GM18520 (cell line): Measurements from ENCODE around the gene EXOC2.
"Not testable (repeated sequence)": the region's sequence is repeated elsewhere in the genome, so short reads cannot be mapped to it uniquely, and the experiment has no call there.

Experiments used
- ATAC-seq: cut with Tn5 transposase; IDR thresholded peaks from one replicate; pipeline ENCODE4 v1.9.1; 2021; ENCODE audit not compliant: unreplicated experiment

The EXOC2 gene

GRCh38 chr6:593139-593906, 99.6 kb downstream of the EXOC2 start:
- no peak for ATAC-seq

DNA sequence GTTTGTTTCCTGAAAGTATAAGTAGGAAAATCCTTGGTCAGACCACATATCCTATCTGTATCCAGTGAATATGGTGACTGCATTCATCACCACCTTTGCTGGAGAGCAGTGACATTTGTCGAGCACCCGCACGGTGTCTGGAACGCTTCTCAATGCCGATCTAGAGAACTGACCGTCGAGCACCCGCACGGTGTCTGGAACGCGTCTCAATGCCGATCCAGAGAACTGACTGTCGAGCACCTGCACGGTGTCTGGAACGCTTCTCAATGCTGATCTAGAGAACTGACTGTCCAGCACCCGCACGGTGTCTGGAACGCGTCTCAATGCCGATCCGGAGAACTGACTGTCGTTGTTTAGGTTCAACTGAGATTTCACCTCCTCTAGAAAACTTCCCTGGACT, 103.8 kb downstream of the EXOC2 start:
- ATAC-seq = no peak

- ATAC-seq = no peak
Observed at GRCh38 chr6:586553-586952, 106.4 kb downstream of the EXOC2 start.

- ATAC-seq = no peak
Observed at GRCh38 chr6:583635-584034, 109.3 kb downstream of the EXOC2 start.

DNA sequence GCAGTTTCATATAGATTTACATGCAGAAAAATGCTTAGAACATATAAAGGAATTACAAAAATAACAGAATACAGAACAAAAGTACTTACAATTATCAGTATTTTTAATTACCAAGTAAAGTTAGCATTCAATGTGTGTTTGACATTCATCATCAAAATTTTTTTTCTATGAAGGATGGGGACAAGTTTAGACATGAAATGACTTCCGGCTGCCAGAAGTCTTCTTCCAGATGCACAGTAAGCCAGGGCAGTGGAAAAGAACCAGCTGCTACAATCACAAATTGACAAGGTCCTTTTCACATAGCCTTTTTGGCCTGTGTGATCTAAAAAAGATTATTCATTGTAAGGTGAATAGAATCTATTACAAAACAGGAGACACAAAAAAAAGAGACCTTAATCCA, 109.8 kb downstream of the EXOC2 start:
- ATAC-seq = no peak

DNA sequence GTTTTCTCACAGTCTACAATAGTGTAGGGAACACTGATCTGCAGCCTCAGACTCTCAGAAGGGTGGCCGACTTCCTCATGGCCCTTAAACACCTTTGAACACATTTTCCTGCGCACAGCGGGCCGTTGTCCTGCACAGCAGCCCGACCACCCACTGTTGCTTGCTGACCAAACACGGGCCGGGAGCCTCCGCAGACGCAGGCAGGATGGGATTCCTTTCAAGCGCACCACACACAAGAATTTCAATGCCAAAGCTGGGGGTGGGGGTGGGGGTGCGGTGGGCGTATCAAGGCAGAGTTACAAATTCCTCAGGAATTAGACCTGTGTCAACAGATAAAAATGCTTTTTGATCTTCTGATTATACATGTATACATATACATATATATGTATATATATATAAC, 110.6 kb downstream of the EXOC2 start:
- no peak for ATAC-seq

DNA sequence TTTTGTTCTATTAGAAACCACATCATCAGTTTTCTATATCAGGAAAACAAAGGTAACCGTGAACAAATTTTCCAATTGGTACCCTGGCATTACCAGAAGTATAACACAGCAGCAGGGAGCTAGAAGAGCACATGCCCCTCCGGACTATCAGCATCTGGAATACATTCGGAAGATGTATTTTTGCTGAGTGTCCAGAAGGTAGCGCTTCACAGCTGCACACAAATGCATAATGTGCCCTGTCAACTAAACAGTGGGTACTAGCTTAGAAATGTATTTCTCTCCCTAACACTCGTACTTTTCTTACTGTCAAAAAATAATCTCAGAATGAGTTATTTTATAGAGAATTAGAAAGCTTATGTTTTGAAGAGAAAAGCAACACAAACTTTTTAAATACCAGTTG, 113.6 kb downstream of the EXOC2 start:
- ATAC-seq = no peak

GRCh38 chr6:572596-573265, 120.2 kb downstream of the EXOC2 start:
- ATAC-seq = no peak

GRCh38 chr6:571892-572291, 121.0 kb downstream of the EXOC2 start:
- no peak for ATAC-seq

- ATAC-seq = no peak
Observed at GRCh38 chr6:570825-571224, 122.1 kb downstream of the EXOC2 start.

DNA sequence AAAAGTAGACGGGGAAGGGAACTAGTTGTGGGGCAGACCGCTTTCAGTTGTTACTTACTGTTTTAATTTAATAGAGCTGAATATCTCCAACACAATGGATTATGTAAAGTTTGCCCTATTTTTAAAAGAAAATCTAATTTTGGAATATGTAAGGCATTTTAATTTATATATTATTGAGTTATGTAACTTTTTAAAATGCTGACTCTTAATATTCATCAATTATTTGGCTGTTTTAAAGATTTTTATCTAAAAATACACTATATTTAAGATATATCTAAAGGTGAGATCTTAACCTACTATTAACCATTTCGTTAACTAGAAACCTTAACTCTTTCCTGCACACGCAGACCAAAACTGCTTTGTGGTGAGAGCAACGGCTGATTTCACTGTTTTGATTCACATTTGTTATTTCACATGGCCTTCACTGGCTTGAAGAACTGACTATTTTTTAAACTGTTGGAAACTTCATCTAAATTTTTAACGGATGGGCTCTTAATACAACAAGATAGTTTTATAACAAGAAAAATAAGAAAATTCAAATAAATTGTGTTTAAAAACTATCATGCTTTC, 123.9 kb downstream of the EXOC2 start:
- ATAC-seq = no peak

DNA sequence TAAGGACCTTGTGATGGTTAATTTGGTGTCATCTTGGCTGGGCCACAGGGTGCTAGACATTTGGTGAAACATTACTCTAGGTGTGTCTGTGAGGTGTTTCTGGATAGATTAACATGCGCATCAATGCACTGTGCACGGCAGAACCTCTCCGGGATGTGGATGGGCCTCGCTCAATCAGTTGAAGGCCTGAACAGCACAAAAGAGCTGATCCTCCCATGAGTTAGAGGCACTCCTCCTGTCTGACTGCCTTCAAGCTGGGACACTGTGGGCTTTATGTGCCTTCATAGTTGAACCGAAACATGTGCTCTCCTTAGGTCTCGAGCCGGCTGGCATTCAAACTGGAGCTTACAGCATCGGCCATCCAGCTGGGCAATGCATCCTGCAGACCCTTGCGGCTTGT, 124.9 kb downstream of the EXOC2 start:
- ATAC-seq = no peak

- ATAC-seq = no peak
Observed at GRCh38 chr6:563863-564262, 129.1 kb downstream of the EXOC2 start.

DNA sequence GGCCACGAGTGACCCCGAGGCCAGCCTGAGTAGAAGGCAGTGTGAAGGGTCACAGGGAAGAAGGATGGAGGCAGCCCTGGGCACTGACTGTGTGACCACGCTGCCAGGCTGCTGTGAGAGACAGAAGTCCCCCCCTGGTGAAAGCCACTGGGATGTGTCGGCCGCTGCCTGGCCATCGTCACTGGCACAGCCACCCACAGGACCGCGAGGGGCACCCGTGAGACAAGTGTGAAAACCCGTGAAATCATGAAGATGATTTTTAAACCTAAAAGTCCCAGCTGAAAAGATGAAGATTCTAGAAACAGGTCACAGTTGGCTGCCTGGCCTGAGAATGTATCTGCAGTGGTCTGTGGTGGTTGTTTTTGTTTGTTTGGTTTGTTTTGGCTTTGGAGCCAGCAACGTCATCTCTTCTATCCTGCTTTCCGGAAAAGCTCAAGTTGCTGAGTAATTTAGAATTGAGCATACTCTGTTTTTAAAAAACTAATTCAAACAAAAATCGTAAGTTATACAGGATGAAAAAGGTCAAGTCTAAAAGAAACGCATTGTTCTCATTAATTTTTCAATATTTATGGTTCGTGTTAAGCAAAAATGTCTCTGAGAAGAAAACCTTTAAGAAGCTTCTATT, 130.8 kb downstream of the EXOC2 start:
- no peak for ATAC-seq

GRCh38 chr6:561335-561734, 131.6 kb downstream of the EXOC2 start:
- not testable (repeated sequence) for ATAC-seq

DNA sequence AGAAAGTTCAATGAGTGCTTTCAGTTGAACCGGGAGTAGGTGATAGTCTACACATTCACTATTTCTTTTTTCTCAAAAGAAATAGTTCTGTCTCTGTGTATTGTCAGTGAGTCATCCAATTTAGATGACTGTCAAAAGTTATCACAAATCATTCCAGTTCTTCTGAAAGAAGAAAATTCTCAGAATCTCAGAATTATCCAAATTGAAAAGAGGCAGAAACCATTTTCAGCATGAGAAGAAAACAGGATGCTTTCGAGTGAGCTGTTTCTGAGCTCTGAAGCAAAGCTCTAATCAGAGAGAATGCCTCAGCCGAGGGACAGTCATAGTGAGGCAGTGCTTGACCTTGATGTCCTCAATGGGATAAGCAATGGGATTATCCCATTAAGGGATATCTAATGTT, 134.0 kb downstream of the EXOC2 start:
- ATAC-seq = no peak

- ATAC-seq = no peak
Observed at GRCh38 chr6:558089-558488, 134.8 kb downstream of the EXOC2 start.

- no peak for ATAC-seq
Observed at GRCh38 chr6:551829-552350, 141.0 kb downstream of the EXOC2 start.

GRCh38 chr6:551405-551804, 141.5 kb downstream of the EXOC2 start:
- no peak for ATAC-seq

DNA sequence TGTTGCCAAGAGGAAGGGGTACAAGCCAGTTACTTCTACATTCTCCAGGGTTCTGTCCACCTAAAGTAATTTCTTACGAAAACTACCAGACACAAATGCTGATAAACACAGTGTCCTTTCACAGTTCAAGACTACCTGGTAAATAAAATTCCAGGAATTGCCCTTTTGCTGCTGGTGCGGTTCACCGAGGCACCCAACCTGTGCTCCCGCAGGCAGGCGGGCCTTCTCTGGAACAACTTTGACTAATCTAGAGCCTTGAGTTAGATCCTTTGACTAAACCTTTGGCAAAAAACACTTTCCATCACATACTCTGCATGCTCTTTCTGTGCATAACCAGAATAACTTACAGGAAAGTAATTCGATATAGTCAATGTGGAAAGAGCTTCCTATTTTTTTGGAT, 143.0 kb downstream of the EXOC2 start:
- no peak for ATAC-seq

GRCh38 chr6:548517-548916, 144.4 kb downstream of the EXOC2 start:
- ATAC-seq = no peak

DNA sequence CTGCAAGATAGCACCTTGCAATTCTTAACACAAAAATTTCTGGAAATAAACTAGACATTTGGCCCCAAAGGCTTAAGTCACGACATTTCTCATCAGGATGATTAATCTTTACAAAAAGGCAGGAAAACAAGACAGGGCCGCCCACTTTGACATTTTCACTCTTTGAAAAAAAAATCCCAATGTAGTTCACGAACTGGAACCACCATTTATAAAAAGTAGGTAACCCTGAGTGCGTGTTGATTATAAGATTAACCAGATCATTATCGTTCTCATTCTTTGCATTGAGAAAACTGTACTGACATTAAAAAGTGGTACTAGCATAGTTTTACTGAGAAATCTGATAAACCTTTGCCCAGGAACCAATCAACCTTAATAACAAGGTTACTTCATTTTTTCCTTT, 144.8 kb downstream of the EXOC2 start:
- ATAC-seq = no peak
